Measurements from ENCODE around the gene CLDN8.

Gene CLDN8

DNA sequence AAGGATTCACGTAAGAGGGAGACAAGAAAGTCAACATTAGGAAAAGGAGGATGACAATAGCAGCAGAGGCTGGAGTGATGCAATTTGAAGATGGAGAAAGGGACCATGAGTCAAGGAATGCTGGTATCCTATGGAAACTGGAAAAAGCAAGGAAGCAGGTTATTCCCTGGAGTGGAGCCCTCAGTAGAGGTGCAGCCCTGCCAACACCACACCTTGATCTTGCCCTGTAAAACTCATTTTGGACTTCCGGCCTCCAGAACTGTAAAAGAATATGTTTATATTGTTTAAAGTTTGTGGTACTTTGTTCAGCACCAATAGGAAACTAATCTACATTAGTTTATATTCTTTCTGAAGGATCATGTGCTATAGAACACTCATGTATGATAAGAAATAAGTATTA, 29.7 kb downstream of the CLDN8 start:
- H3K27ac ChIP-seq = no peak overlapping the region
- DNase-seq = no peak

DNA sequence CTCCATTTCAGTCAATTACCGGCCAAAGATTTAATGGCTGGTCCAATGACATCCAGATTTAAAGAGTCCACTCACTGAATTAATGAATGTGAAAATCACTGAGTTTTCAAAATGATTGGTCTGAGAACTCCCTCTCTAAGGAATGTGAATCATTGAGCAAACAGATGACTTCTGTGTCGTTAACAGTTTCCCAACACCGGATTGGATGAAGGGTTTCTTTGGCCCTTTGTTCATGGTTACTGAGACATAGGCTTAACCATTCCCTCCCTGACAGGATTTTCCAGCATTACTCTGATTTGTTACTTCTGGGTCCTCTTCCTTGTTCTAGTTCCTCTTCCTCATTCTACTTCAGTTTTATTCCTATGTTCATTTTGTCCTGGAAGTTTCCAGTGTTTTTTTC, 47.8 kb downstream of the CLDN8 start:
- no peaks in the 10 kb centered on the region for H3K27me3 ChIP-seq (replicated peaks)
- in situ Hi-C loops (cut with HindIII; ENCODE audit: low pct_ligation_motif_present, low sequenced_read_pairs) = no loop called here
- H3K27ac ChIP-seq = no peak overlapping the region

More for the DNA sequence above, 29.7 kb downstream of the CLDN8 start:
- Histone ChIP-seq H3K36me3 (replicated peaks) (no peaks in the 10 kb centered on the region), H3K27me3 (replicated peaks) (no peaks in the 10 kb centered on the region), H3K4me3 (ENCODE audit: low read depth, low read length) (no peak overlapping the region)
- TF ChIP-seq, protein P1, sequence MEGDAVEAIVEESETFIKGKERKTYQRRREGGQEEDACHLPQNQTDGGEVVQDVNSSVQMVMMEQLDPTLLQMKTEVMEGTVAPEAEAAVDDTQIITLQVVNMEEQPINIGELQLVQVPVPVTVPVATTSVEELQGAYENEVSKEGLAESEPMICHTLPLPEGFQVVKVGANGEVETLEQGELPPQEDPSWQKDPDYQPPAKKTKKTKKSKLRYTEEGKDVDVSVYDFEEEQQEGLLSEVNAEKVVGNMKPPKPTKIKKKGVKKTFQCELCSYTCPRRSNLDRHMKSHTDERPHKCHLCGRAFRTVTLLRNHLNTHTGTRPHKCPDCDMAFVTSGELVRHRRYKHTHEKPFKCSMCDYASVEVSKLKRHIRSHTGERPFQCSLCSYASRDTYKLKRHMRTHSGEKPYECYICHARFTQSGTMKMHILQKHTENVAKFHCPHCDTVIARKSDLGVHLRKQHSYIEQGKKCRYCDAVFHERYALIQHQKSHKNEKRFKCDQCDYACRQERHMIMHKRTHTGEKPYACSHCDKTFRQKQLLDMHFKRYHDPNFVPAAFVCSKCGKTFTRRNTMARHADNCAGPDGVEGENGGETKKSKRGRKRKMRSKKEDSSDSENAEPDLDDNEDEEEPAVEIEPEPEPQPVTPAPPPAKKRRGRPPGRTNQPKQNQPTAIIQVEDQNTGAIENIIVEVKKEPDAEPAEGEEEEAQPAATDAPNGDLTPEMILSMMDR (IDR thresholded peaks at IDR 0.05; ENCODE audit: low read depth, low read length, missing control alignments) = no peak
- in situ Hi-C loops (cut with HindIII; ENCODE audit: low pct_ligation_motif_present, low sequenced_read_pairs) = no loop called here

DNA sequence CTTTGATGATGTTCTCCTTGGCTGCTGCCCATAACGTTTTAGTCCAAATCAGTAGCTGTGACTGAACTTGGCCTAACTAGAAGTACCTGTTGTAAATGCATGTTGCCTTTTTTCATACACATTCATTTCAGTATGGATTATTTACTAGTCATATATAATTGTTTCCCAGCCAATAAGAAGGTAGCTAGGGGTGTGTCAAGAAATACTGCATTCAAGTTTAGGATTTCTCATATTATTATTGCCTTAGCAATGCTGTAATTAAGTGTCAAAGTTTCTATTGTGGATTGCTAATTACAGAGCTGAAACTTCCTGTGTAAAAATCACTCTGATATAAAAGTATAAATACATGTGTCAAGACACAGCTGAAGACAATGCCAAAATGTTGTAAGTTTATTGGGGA, 49.2 kb downstream of the CLDN8 start, which contains the start of gene CLDN17:
CLDN17 (minus strand) TSS at position 101 of the 400 bp plus-strand sequence. CDS start 188 bp downstream, outside the sequence.
- in situ Hi-C loops (cut with HindIII; ENCODE audit: low pct_ligation_motif_present, low sequenced_read_pairs) = no loop called here
- Histone ChIP-seq H3K27ac (no peak within 1 kb of the TSS), H3K4me3 (ENCODE audit: low read depth, low read length) (no peak within 1 kb of the TSS), H3K27me3 (replicated peaks) (no peaks in the 10 kb centered on the region), H3K36me3 (replicated peaks) (no peaks in the 10 kb centered on the region)
- TF ChIP-seq, protein P1 (IDR thresholded peaks at IDR 0.05; ENCODE audit: low read depth, low read length, missing control alignments) = no peak
- no peak for DNase-seq

More for the DNA sequence above, 47.8 kb downstream of the CLDN8 start:
- no peak for DNase-seq
- H3K36me3 ChIP-seq (replicated peaks) = no peaks in the 10 kb centered on the region
- no peak overlapping the region for H3K4me3 ChIP-seq (ENCODE audit: low read depth, low read length)
- TF ChIP-seq, protein P1 (IDR thresholded peaks at IDR 0.05; ENCODE audit: low read depth, low read length, missing control alignments) = no peak

DNA sequence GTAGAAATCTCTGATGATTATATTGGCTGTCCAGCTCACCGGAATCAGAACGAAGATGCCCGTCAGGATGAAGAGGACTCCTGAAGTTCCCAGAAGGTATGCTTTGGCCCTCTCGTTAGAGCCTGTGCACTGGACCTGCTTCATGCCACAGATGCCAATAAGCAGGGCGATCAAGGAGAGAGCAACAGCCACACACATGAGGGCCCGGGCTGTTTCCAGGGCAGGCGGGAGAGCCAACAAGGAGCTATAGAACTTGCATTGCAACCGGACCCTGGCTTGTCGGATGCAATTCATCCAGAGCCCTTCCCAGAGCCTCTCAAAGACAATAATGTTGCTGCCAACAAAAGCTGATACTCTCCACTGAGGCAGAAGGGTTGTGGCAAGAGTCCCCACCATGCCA, 49.7 kb downstream of the CLDN8 start:
- H3K36me3 ChIP-seq (replicated peaks) = no peaks in the 10 kb centered on the region
- no peak for DNase-seq
- in situ Hi-C loops (cut with HindIII; ENCODE audit: low pct_ligation_motif_present, low sequenced_read_pairs) = no loop called here

DNA sequence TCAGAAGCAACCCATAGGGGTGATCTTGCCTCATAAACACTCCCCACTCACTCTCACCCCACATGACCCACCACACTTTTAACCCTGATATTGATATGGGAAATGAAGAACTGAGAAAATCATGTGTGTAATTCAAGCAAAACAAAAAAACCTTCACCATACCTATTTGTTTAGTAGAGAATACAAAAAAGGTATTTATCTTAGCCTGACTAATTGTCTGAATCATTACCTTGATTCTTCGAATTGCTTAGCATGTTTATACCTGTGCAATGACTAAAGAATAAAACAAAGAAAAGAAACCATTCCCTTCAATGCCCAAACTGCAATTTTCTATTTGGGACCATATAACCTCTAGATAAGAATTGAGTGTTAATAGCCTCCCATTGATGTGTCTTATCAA, 51.1 kb downstream of the CLDN8 start:
- Histone ChIP-seq H3K4me3 (ENCODE audit: low read depth, low read length) (no peak overlapping the region), H3K36me3 (replicated peaks) (no peaks in the 10 kb centered on the region), H3K27ac (no peak overlapping the region), H3K27me3 (replicated peaks) (no peaks in the 10 kb centered on the region)
- no peak for DNase-seq
- TF ChIP-seq, protein P1 (IDR thresholded peaks at IDR 0.05; ENCODE audit: low read depth, low read length, missing control alignments) = no peak
- in situ Hi-C loops (cut with HindIII; ENCODE audit: low pct_ligation_motif_present, low sequenced_read_pairs) = no loop called here

More for the DNA sequence above, 49.7 kb downstream of the CLDN8 start:
- TF ChIP-seq, protein P1 (IDR thresholded peaks at IDR 0.05; ENCODE audit: low read depth, low read length, missing control alignments) = no peak
- H3K27ac ChIP-seq = no peak overlapping the region
- H3K27me3 ChIP-seq (replicated peaks) = no peaks in the 10 kb centered on the region
- no peak overlapping the region for H3K4me3 ChIP-seq (ENCODE audit: low read depth, low read length)

Data from brain microvascular endothelial cell (primary cell).